ENCODE data around the gene SPECC1L. TPM values are rescaled to one million over a fixed set of nuclear protein-coding genes. Genes with fewer than 3 reads are reported as not detected.

The SPECC1L gene
- total RNA-seq, 1 donor from 2014 or later, result 39.6 TPM

DNA sequence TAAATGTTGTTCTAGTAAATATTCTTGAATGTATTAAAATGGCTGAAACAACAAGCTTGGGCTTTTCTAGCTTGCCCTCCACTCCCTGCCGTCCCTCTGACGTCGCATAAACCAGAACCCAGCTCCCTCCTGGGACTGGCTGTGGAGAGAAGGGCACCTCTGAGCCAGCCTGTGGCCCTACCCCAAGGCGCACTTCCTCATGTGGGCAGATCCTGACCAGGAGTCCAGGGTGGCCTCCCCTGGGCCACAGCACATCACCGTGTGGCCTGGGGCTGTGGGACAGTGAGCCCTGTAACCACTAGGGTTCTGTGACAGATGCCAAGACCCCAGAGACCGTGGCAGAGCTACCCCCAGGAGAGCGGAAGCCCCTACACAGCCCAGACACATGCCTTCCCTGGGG, 146.6 kb downstream of the SPECC1L start:
- no peak for DNase-seq

GRCh38 chr22:24417901-24418641, 147.4 kb downstream of the SPECC1L start:
- DNase-seq, result no peak

DNA sequence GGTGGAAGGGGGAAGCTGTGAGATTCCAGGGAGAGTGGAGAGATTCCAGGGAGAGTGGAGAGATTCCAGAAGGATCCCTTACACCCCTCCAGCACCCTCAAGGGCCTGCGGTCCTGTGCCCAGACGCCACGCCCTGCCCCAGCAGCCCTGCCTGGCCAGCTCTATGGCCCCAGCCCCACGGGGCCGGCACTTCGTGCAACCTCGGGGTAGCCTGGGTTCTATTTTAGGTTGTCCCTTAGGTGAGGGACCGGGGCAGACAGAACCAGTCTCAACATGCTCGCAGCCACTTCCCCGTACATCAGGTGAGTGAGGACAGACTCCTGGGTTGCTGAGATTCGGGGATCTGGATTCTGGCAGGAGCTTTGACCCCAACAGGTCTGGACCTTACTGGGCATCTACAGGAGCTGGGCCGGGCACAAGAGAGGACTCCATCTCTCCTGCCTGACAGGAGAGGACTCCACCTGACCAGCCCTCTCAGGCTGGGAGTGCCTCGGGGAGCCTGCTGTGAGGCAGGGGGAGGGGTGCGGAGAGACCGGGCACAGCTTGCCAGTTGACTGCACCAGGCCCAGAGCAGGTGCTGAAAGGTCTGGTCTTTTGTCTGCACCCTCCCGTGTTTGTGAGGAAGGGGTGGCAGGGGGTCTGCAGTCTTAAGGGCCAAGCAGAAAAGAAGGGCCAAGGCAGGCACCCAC, 148.3 kb downstream of the SPECC1L start:
- DNase-seq, result no peak

DNA sequence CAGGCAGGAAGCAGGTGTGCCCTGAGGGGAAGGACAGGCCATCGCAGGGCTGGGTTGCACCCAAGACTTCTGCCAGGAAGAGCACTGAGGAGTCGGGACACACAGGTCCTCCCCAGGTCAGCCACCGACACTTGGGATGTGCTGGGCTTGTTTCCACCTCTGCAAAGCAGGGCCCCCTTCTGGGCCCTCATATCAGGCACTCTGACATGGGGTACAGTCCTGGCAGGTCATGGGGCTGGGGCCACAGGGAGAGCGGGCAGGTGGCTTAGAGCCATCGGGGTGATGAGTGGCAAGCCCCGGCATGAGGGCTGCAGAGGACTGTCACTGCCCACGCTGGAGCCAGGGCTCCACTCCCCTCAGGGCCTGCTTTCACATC, 148.8 kb downstream of the SPECC1L start:
- no peak for DNase-seq

- no peak for DNase-seq
These were observed 149.7 kb downstream of the SPECC1L start for GRCh38 chr22:24420072-24420976.

DNA sequence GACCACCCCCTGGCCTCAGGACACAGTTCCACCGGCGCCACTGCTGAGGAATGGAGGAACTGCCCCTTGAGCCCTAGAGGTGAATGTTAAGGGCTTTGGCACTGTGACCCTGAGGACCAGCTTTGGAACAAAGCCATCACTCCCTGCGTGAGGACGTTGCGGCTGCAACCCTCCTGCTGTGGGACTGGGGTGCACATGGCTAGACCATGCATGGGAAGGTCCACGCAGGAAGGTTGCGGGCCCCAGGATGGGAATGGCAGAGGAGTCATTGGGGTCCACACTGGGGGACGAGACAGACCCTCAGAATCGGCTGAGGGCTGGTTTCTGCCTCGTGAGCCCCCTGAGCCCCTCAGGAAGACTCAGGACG, 150.3 kb downstream of the SPECC1L start:
- no peak for DNase-seq

- DNase-seq, result no peak
These were observed 150.8 kb downstream of the SPECC1L start for GRCh38 chr22:24421428-24421931.

GRCh38 chr22:24422102-24422665, 151.6 kb downstream of the SPECC1L start:
- no peak for DNase-seq

DNA sequence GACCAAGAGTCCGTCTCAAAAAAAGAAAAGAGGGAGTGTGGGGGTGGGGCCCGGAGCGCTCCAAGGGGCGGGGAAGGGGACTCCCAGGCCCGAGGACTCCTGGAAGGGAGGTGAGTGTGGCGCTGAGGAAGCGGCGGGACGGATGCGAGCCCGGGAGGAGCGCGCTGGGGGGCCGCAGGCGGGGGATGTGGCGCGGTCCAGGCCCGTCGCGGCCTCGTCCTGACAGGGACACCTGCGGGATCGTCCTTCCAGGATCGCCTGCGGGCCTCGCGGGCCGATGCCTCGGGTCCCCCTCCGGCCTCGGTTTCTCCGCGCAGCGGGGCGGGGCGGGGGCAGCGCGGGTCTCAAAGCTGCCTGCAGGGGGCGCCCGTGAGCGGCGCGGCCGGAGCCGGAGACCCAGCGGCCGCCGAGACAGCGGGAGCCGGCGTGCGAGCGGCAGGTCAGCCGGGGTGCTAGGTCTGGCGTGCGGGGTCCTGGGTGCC, 152.9 kb downstream of the SPECC1L start:
- peak; percentile 65 for DNase-seq

DNA sequence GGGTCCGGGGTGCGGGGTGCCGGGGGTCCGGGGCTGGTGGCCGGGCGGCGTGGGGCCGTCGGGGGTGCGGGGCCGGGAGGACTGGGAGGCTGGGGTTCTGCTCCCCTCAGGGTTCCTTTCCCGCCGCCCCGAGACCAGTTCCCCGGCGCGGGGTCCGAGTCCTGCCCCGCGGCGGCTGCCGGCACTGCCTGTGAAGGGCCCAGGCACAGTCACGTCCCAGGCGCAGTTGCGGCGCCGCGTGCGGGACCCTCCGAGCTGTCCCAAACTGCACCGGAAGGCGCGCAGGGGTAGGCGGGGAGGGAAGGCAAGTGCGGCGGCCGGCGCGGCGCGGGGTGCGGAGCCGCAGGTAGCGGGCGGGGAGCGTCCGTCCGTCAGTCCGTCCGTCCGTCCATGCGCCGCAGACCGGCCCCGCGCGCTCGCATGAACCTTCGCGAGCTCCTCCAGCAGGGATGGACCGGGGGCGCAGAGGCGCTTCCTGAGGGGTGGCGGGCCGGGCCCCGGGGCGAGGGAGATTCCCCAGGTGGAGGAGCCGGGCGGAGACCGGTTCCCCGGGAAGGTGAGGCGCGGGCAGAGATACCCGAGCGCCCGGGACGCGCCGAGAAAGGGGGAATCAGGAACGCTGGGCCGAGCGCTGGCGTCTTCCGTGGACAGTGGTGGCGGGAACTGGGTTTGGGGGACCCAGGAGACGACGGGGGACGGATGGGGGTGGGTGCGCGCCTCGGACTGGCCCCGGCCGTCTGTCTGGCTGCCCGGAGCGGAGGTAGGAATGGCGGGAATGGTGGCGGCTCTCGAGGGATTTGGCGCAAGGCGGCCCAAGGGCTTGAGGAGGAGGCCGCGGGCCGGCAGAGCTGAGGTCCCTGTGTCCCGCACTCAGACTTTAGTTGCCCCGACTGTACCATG, 153.6 kb downstream of the SPECC1L start:
- no peak for DNase-seq

DNA sequence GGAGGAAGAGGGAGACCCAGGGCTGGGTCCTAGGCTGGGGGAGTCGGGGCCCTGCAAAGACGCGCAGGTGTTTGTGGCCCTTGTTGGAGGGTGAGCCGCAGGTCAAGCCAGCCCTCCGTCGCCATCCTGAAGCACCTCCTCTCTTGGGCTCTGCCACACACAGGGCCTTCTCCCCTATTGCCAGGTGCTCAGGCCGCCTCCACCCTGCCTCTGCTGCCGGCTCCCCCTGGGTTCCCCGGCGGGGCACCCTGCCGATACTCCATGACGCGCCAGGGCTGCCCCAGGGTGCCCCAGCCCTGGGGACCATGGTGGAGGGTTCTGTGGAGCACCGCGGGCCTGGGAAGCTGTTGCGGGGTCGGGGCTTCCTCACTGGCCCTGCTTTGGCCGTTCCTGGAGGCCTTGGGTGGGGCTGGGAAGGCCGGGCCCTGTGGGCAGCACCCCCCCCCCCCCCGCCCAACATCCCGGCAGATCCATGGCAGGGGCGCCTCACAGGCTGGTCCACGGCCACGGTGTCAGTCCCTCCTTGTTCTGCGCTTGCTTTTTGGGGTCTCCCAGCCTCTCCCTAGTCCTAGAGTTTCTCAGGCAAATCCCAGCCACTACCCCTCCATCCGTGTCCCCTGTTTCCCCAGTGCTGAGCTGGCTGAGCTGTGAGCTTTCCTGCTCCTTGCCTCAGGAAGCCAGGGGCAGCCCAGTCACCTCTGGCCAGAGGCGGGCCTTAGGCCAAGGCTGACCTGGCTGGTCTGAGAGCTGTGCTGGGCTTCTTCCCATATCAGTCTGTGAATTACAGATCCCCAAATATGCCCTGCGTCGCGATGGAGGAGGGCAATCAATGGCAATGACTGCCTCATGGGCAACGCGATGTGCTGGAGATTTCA, 154.5 kb downstream of the SPECC1L start:
- no peak for DNase-seq

GRCh38 chr22:24426436-24426835, 155.8 kb downstream of the SPECC1L start:
- DNase-seq, result no peak

DNA sequence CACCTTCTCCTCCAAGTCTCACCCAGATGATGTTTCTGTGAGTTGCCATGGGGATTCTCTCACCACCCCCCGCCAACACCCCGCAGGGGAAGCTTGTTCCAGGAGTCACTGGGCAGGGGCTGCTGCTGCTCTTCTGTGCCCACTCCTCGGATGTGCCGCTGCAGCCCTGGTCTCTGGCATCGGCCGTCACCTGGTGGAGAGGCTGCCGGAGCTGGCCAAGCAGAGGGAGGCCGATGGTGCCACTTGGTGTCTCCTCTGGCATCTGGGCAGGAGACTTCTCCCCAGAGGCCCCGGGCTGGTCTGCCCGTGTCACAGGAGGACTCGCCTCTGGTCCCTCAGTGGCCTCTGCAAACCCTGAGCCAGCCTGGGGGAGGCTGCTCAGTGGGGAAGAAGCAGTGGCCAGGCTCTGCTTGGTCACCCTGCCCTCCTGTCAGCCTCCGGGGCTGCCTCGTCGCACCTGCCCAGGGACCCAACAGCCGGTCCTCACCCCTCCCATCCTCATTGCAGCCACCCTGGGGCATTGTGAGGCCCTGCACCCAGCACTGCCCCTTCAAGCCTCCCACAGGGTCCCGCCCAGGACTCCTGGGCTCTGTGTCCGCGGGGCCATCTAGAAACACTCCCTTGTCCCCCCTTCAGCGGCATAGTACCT, 156.3 kb downstream of the SPECC1L start:
- no peak for DNase-seq

DNA sequence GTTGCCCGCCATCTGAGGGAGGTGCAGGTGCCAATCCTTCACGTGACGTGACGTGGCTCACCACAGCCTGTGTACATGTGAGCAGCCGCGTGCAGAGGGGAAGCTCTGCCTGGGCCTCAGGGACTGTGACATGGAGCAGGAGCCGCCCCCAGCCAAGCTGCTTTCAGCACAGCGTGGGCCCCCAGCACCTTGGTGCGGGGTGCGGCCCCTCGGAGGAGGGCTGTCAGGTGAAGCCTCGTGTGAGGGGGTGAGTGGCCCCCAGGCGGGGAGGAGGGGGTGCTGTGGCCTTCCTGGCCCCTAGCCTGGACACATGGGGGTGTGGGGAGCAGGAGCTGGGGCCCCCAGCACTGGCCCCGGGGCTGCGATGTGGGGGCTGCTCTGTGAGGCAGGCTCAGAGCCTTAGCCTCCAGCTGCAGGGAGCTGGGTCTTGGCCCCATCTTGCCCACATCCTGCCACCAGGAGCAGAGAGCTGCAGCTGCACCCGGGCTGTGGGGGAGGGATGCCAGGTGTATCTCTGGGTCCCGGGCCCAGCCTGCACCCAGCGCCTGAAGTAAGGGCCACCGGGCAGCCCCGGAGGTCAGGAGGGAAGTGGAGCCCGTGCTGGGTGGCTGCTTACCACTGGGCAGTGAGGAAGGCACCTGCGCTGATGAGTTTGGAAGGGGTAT, 157.0 kb downstream of the SPECC1L start, which contains the start of gene ADORA2A:
Gene ADORA2A, plus strand, starts transcription at position 100 of the 665 bp plus-strand sequence. CDS start 5,806 bp downstream, outside the sequence.
- no peak for DNase-seq

DNA sequence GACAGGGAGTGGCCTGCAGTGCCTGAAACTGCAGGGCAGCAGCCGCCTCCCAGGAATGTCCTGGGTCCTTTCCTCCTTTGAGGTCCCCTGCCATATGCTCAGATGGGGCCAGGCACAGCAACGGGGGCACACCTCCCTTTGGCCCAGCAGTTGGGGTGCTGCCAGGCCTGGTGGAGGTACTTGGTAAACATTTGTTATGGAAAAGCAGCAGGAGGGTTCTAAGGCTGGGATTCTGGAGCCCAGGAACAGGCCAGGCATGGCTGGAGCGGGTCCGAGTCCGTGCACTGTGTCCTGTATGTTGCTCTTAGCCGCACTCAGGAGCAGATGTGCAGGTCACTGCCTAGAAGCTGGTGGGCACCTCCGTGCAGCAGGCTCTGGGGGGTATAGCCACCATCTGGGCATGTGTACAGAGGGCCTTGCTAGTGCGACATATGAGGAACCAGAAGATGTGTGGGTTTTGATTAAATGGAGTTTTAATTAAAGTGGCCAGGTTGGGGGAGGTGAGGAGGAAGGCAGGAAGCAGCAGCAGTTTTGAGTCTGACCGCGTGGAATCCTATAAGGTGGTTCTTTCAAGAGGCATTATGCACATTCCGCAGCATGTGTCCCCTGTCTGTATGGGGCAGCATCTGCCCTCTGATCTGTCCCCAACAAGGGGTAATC, 158.2 kb downstream of the SPECC1L start:
- DNase-seq, result no peak

GRCh38 chr22:24429411-24430365, 159.1 kb downstream of the SPECC1L start:
- peak; percentile 83 for DNase-seq
